ENCODE data around the gene HOXD8.

HOXD8 gene

DNA sequence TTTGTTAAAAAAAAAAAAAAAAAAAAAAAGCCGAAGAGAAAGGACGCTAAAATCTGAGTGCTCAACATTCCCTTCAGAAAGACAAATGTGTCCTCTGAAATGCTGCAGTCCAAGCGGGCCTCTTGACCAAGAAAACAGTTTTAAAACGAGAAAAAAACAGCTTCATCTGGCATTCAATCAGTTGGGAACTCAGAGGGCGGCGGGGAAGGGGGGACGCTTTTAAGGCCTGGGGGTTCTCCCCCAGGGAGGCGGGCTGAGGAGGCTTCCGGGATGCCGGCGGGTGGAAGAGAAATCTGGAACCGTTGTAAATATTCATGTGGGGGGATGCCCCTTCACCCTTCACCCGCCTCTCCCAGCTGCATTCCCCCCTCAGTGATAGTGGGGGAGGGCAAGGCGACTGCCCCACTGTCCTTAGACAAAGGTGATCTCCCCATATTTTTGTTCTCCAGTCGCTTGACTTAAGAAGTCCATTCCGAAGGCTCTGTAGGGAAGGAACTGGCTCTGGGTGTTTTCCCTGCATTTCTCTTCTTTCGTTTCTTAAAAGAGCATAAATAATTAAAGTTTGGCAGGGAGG is 25.7 kb upstream of the HOXD8 start:
- no peak for DNase-seq (ENCODE audit: low spot score)

DNA sequence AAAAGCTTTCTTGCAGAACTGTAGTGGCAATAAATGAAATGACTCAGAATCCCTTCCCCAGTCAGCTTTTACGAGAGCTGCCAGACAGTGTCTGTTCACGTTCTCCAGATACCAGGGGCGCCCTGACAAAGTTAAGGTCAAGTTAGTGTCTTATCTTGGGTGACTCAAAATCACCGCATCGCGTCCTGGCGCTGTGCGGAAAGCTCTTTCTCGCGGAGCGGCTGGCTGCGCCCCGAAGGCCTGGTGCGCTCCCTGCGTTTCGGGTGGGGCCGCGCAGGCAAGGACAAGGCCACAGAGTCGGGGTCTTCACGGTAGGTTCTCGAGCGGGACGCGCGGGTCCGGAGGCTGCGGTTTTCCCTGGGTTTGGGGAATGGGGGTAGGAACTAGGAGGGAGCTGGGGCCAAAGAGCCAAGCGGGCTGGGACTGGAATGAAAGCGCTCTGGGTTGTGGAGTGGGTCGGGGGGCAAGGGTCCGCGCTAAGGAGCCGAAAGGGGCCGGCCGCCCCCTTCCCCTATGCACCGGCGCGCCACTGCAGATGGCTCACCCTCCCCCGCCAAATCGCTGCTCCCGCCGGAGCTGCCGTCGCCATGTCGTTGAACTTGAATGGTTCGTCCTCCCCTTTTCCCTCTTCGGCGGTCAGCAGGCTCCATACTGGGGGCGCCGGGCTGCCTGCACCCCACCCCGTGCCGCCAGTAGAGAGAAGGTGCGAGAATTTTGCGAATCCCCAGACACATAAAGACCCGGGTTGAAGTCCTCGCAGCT is 25.0 kb upstream of the HOXD8 start:
- no peak for DNase-seq (ENCODE audit: low spot score)

DNA sequence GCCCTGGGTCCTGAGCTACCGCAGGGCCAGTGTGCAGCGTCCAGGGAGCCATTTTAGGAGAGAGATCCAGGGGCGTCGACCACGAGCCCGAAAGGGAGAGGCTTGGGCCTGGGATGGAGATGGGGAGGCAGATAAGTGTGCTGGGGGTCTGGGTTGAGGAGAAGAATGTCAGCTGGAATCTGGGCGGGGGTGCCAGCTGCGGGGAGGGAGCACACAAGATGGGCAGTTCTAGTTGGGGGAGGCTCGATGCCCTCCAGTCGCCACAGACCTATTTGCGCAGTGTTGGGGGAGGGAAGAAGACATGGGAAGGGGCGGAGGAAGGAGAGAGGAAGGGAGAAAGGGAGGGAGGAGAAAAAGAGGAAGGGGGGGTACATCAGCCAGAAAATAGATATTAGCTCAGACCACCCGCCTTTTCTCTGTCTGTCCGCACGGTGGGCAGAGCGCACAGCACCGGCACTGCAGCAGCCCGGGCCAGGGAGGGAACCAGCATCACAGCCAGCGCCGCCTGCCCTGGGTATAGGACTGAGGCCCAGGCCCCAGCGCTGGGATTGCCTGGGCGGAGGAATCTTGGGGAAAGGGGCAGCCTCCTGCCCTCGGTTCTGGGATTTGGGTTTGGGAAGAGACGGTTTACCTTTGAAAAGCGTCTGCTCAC is 24.3 kb upstream of the HOXD8 start:
- DNase-seq (ENCODE audit: low spot score): no peak

DNA sequence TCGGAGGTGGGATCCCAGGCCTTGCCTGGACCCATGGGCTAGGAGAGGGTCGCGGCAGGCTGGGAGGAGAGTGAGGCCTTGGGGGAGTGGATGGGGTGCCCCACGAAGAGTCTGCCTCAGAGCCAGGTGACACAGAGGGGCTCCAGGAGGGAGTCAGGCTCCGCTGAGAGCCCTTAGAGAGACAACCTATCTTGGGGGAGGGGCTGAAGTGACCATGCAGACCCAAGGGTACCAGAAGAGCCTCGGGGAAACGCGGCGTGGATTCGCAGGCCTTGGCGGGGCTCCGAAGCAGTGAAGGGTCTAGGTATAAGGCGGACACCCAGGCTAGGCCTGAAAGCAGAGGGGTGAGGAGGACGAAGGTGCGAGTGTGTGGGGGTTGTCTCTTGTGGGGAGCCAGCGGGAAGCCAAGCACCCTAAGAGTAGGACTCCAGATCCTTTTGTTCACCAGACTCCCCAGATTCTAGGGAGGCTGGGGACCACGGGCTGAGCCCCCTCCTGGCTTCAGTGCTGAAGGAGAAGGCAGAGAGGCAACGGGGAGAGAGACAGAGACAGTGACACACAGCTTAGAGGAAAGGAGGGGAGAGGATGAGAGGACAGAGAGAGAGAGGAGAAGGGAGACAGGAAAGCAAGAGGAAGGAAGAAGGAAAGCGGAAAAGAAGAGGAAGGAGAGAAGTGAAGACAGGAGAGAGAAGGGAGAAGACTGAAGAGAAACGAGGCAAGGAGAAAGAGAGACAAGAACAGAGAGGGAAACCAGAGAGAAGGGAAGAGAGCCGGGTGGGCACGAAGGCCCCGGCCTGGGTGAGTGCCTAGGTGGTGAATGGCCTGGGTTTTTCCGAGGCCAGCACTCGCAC is 23.6 kb upstream of the HOXD8 start:
- DNase-seq (ENCODE audit: low spot score): no peak

DNA sequence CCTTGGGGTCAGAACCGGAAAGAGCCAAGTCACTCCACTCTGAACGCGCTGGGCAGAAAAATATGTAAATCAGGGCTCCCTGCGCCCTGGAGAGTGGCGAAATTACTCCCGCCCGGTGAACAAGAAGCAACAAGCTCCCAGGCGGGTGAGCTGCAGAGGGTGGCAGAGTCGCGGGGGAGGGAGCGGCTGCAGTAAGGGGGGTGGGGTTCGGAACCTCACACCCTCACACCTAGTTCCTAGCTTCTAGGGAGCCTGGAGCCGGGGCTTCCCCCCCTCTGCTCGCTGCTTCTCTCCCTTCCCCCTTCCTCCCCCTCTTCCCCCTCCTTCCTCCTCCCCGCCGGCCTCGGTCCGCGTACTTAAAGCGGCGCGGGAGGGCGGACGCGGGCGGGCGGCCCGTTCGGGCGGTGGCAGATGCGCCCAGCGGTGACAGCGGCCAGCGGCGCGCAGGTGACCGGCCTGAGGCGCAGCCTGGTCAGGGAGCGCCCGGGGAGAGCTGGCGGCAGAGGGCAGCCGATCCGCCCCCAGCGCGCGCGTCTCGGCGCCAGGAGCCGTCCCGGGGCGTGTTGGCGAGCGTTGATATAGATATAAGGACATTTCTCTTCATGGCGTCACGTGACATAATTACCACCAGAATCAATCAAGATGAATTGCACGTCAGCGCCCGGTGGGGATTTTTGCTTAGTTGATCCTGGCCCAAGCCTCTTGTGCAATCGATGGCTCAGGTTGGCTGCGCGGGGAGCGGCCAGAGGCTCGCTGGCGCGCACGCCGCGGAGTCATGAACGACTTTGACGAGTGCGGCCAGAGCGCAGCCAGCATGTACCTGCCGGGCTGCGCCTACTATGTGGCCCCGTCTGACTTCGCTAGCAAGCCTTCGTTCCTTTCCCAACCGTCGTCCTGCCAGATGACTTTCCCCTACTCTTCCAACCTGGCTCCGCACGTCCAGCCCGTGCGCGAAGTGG is 22.6 kb upstream of the HOXD8 start, which contains the start of gene HOXD11:
TSS of gene HOXD11 (plus strand) at position 700 of the 959 bp plus-strand sequence. CDS start at position 776, 76 bp downstream.
- peak; percentile 91 for DNase-seq (ENCODE audit: low spot score)

DNA sequence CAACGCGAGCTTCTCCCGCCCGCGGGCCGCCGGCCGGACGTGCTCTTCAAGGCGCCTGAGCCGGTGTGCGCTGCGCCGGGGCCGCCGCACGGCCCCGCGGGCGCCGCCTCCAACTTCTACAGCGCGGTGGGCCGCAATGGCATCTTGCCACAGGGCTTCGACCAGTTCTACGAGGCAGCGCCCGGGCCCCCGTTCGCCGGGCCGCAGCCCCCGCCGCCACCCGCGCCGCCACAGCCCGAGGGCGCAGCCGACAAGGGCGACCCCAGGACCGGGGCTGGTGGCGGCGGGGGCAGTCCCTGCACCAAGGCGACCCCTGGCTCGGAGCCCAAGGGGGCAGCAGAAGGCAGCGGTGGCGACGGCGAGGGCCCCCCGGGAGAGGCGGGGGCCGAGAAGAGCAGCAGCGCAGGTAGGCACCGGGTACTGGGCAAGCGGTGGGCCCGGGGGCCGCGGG is 21.7 kb upstream of the HOXD8 start:
- DNase-seq (ENCODE audit: low spot score): no peak

DNA sequence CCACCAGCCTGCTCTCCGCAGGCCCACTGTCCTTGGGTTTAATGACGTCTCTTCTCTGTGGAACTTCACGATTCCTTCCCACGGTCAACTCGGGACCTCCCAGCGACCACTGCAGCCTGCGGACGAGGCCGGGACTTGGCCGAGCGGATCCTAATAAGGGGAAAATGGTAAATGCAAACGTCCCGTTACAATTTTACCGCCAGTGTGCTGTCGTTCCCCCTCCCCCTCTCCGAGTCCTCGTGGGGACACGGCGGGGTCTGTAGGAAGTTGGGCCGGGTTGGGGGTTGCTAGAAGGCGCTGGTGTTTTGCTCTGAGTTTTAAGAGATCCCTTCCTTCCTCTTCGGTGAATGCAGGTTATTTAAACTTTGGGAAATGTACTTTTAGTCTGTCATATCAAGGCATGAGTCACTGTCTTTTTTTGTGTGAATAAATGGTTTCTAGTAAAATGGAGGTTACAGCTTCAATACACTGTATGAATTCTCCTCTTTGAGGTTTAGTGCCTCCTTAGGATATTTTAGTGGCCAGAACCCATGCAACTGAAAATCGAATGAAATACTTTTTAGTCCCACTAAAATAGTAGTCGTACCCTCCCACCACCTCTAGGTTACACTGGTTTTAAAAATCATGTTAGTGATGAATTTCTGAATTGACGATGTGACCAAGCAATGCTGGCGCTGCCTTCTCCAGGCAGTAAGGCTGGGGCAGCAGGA is 20.2 kb upstream of the HOXD8 start:
- DNase-seq (ENCODE audit: low spot score): no peak

DNA sequence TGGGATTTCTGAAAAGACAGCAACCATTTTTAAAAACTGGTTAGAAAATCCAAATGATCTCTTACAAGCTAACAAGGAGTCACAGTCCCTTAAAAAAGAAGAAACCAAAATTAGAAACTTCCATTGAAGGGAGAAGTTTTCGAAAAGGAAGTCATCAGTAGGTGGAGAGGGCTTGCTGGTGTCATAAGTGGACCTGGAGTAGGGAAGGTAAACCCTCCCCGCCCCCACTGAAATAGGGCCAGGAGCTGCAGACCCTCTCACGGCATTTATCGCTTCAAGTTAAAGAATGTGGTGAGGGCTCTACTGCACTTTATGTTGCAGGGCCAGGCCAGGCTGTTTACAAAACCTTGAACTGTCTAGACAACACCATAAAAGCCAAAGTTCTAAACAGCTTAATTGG is 19.6 kb upstream of the HOXD8 start:
- DNase-seq (ENCODE audit: low spot score): no peak

DNA sequence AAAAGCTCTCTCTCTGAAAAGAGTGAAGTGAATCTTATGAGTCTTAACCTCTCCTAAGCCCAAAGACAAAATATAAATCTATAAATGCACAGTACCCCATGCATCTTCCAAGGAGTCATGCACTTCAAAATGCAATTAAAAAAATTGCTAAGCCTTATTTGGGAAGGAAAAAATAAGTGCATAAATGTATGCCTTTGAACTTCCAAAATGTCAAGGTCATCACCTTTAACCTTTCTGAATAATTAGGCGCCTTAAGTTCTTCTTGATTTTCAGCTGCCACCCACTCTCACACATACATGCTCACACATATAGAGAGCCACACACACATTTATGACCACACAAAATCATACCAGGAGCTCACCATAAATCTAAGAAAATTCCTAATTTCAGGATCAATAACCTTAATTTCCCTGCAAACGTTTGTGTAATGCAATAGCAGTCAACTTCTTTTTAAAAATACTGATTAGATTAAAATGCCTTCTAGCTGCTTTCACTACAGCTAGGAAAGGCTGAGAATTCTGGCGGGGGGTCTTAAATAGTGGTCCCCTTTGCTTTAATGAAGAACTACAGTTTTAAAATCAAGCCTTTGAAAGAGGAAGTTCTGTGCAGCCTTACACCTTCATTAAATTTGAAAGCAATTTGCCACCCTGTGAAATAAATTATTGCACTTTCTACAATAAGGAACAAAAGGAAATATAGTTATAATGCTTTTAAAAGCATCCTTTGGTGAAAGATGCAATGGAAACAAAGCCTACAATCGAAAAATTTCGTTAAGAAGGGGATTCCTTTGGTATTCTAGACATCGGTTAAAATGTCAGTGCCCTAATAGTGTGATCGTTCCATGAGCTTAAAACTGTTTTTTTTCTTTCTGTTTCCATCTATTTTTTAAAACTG is 18.8 kb upstream of the HOXD8 start:
- no peak for DNase-seq (ENCODE audit: low spot score)

DNA sequence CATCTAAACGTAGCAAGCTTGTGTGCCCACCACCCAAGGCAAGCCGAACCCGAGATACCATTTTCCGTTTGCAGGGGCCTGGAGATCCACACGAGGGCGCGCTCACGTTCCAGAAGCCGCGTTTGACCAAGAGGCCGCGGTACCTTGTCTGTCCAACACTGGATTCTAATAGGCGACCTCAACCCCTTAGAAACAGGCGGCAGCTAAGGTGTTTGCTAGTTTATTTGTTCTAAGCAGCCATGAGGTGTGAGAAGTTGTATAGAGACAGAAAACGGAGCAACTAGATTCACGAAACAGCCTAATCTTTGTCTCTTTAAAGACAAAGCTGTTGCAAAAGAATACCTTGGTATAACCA is 18.2 kb upstream of the HOXD8 start:
- peak; percentile 95 for DNase-seq (ENCODE audit: low spot score)

DNA sequence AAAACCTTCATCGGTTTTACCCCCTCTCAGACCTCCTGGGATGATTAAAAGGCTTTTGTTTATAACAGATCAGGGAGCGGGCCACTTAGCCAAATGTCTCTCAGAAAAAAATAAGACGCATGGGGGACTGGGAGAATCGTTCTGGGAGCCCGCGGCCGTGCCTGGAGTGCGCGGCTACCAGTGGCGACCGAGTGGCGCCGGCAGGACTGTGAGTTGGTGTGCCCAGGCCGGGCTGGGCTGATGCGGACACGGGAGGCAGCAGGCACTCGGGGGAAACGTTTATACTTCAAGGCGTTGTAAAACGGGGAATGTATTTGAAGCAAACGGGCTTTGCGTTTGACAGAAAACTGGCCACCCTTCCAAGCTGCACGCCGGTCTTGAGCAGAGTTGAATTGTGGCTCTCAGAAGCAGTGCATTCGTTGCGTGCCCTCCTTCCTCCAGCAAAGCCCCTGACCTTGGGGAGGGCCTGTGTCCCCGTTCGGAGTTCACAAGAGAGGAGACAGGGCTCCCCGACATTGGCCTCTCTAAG is 17.6 kb upstream of the HOXD8 start:
- DNase-seq (ENCODE audit: low spot score): no peak

DNA sequence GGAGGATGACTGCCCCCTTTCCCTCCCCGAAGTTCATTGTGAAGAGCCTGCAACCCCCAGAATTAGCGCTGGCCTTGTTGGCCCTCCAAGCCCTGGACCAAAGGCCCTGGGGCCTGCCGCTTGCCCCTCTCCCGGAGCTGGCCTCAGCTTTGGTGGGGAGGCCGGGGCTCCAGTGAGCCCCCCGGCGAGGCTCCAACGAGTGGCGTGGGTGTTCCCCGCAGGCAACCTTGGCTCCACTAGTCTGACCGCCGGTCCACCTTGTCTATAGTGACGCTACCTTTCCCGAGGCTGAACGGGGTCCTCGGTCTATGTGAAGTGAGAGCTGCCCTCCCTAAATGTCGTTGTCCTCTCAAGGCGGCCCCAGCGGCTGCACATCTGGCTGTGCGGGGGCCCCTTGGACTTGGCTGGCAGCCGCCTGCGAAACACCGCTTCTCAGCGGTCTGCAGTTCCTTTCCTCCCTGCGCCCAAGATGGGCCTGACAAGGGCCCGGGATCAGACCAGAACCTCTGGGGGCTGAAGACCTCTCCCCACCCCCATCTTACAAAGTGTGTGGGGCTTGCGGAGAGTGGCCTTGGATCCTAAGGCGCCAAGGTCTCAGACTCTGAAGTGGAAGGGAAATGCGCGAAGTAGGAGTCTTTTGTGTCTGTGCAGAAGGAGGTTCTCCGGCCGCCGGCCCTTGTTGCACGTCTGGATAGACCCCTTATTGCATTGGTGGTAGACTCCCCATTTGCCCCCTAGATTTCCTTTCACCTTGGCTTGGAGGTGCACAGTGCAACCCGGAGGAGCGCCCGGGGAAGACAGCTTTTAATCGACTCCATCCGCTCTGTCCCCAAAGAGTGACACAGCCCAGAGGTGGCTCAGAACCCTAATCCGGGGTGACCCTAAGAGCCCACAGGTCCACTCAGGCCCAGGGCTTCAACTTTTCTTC is 16.9 kb upstream of the HOXD8 start:
- no peak for DNase-seq (ENCODE audit: low spot score)

DNA sequence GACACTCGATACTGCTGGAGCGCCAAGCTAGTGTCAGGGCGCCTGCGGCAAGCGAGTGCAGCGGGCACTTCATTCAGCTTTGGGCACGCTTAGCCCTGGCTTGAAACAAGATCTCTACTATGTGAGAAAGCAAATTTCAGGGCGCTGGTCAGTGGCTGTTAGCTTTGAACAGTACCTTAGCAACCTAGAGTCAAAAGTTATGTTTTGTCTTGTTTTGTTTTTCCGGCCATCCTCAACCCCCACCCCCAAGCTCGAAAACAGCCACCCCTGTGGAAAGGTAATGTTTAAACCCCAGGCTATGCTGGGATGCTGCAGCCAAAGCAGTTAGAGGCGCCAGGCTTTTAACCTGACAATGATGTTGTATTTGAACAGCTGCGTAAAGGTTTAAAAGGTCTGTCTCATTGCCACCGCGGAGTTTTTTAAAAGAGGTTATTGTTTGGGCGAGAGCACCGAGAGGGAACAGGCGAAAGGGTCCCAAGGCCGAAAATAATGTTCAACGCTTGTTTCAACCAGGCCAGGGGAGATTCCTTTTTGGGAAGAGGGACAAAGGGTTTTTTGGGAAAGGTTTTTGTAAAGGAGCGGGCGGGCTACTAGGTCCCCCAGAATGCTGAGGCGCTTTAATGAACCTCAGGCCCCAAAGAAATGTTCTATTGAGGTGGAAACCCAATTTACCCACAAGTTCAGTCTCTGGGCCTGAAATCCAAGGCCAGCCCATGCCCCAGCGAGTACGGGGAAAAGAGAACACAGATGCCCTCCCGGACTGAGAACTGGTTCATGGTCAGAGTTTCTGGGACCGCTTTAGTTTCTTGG is 15.2 kb upstream of the HOXD8 start:
- no peak for DNase-seq (ENCODE audit: low spot score)

DNA sequence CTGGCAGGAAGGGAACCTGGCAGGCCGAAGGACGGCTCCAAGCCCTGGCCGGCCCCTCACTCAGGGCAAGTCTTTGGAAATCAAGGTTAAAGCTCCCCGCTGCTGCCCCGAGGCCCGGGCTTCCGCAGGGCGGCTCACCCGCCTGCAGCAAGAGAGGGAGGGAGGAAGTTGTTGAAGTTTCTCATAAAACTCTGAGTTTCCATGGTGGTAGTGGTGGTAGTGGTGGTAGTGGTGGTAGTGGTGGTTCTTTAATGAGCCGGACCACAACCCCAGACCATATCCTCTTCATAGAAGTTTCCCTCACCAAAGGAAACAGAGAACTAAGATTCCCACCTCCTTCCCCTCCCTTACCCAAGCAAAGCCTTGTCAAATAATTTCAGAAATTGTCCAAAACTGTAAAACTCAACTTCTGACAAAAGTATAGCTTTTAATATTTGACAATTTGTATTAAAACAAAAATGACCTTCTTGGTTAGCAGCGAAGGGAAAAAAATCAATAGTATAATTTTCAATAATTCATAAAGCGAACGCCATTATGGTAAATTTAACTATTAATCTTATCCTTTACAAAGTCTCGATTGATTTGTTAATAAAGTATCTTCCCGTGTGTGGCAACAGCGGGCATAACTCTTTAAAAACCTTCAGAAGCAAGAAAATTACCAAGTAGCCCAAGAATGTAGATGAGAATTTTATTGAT is 14.4 kb upstream of the HOXD8 start:
- no peak for DNase-seq (ENCODE audit: low spot score)

DNA sequence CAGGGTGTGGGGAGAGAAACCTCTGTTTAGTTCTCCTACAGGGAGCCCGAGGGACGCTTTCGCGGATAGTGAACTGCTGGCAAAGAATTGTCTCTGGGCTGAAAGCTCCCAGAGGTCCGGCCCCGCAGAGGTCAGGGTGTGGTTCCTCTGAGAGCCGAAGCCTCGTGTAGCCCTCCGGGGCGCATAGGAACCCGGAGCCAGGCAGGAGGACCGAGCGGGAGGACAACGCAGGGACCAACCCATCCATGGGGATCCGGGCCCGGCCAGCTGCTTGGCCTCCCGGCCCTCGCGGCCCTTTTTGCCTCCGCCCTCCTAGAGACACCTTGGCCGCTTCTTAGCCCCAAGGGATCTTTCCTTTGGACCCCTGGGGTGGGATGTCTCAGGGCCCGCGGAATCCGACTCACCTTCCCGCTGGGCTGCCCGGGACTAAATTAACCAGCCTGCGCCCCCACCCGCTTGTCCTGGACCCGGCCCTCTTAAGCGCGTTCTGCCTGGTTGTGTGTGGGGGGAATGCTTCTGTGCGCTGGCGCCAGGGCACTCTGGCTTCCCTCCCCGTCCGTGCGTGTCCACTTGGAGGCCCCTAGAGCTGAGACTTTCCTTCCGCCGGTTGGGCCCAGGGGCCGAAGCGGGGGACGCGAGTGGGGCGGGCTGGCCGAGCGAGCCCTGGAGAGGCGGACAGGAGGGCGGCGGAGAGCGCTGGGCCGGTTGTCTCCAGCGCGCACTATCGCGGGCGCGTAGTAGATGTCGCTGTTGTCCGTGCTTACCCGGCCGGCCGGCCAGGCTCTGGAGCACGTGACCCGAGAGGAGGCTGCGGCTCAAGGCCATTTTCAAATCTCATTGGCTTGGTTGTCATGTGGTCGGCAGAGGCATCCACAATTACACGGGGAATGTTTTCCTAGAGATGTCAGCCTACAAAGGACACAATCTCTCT is 13.4 kb upstream of the HOXD8 start, which contains the start of gene HOXD10:
TSS of gene HOXD10 (plus strand) at position 896 of the 931 bp plus-strand sequence. CDS start 56 bp downstream, outside the sequence.
- DNase-seq (ENCODE audit: low spot score): peak; percentile 94
